ENCODE data around the gene FAM167B.

DNA sequence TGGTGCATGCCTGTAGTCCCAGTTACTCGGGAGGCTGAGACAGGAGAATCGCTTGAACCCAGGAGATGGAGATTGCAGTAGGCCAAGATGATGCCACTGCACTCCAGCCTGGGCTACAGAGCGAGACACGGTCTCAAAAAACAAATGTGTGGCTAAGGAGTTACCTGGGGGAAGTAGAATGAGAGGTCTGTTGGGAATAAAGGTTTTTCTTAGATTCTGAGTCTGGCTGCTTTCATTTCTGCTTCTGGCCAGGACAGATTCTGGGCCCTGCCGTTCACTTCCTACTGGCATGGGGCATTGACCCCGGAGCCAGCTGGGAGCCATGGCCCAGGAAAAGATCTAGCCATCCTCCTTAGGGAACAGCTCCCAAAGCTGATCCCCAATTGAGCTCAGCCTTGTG is 38.6 kb upstream of the FAM167B start:
- TF ChIP-seq, protein P1, sequence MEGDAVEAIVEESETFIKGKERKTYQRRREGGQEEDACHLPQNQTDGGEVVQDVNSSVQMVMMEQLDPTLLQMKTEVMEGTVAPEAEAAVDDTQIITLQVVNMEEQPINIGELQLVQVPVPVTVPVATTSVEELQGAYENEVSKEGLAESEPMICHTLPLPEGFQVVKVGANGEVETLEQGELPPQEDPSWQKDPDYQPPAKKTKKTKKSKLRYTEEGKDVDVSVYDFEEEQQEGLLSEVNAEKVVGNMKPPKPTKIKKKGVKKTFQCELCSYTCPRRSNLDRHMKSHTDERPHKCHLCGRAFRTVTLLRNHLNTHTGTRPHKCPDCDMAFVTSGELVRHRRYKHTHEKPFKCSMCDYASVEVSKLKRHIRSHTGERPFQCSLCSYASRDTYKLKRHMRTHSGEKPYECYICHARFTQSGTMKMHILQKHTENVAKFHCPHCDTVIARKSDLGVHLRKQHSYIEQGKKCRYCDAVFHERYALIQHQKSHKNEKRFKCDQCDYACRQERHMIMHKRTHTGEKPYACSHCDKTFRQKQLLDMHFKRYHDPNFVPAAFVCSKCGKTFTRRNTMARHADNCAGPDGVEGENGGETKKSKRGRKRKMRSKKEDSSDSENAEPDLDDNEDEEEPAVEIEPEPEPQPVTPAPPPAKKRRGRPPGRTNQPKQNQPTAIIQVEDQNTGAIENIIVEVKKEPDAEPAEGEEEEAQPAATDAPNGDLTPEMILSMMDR (IDR thresholded peaks at IDR 0.05; ENCODE audit: low read depth, low read length) = no peak
- TF ChIP-seq, protein P2, sequence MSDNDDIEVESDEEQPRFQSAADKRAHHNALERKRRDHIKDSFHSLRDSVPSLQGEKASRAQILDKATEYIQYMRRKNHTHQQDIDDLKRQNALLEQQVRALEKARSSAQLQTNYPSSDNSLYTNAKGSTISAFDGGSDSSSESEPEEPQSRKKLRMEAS (IDR thresholded peaks at IDR 0.05; ENCODE audit: low read depth, low read length) = no peak
- no peak for TF ChIP-seq POLR2A (IDR thresholded peaks at IDR 0.05; ENCODE audit: extremely low read depth, insufficient read length)
